GM19193 (cell line): ENCODE data around the gene CEP112.

Experiments used
- POLR2A ChIP-seq: IDR thresholded peaks from 4 replicates; pipeline ENCODE4 v1.6.1; 2011; ENCODE audit not compliant: insufficient read depth, insufficient read length; ENCODE audit errors: extremely low read depth

The CEP112 gene

GRCh38 chr17:65841089-65841488 lies 350.8 kb downstream of the CEP112 start:
- no peak for TF ChIP-seq POLR2A

GRCh38 chr17:65833214-65833613 lies 358.7 kb downstream of the CEP112 start:
- TF ChIP-seq POLR2A, result no peak

DNA sequence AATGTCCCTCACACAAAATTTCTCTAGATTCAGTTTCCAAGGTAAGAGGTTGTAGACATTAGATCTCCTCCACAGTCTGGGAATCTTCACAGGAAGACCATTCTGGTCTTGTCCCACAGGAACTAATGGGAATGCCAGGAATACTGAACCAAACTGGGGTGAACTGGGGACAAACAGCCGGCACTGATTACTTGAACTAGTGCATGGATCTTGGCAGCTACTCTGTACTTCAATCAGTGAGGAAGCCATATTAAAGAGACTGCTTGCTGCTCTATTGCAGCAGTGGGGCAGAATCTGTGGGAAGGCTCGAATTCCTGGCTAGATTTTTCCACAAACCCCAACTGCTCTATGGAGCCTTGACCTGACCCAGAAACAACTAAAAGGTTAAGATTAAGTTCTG lies 361.6 kb downstream of the CEP112 start:
- TF ChIP-seq POLR2A, result no peak

GRCh38 chr17:65824901-65825300 lies 367.0 kb downstream of the CEP112 start:
- no peak for TF ChIP-seq POLR2A

- TF ChIP-seq POLR2A, result no peak
Measured at GRCh38 chr17:65823713-65824112, 368.2 kb downstream of the CEP112 start.

DNA sequence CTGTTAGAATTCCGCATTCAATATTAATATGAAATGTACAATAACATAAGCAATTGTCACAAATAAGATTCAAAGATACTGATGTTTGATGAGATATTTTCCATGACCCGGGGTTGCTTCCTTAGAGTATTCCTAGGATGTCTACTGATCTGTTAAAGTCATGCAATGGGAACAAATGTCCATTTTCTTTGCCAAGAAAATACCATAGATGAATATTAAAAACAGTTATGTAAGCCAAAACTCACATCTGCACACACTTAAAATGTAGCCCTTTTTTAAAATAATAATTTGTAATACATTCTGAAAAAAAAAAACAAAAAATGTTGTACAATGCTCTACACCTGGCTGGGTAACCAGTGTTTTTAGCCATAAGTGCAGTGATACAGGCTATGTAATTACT lies 371.1 kb downstream of the CEP112 start:
- no peak for TF ChIP-seq POLR2A

DNA sequence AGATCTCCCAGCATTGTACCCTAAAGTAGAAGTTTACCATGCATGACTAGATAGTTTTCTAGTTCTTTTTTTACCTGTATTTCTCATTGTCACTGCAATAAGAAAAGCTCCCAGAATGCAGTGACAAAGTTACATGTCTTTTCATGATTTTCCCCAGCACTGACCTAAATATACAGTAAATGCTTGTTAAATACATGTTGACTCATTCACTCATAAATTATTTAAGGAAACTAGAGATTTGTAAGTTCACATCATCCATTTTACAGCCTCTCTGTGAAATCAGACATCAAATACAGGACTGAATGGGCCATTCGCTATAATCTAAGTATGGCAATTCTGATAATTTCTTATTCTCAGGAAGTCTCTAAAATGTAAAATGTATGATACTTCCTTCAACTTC lies 371.6 kb downstream of the CEP112 start:
- no peak for TF ChIP-seq POLR2A

GRCh38 chr17:65819810-65820209 lies 372.1 kb downstream of the CEP112 start:
- no peak for TF ChIP-seq POLR2A

- no peak for TF ChIP-seq POLR2A
Measured at GRCh38 chr17:65817951-65818350, 374.0 kb downstream of the CEP112 start.

DNA sequence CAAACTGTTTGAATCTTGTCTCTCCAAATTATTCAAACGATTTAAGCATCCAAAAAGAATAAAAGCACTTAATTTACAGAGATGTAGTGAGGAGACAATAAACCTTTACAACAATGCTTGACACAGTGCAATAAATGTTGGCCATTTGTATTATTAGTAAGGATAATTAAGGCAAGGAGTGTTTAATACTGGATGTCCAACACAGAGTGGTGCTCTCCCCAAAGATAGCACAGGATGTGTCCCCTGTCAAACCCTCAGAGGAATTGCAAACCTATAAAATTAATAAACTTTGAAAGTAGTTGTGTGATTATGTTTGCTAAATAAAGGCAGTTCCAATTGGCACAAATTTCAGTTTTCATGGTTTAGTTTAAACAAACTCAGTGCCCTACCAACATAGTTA lies 377.5 kb downstream of the CEP112 start:
- no peak for TF ChIP-seq POLR2A

GRCh38 chr17:65813306-65813705 lies 378.6 kb downstream of the CEP112 start:
- TF ChIP-seq POLR2A, result no peak

GRCh38 chr17:65811043-65811442 lies 380.9 kb downstream of the CEP112 start:
- TF ChIP-seq POLR2A, result no peak

GRCh38 chr17:65809366-65809765 lies 382.6 kb downstream of the CEP112 start:
- no peak for TF ChIP-seq POLR2A

GRCh38 chr17:65807361-65807760 lies 384.6 kb downstream of the CEP112 start:
- no peak for TF ChIP-seq POLR2A

DNA sequence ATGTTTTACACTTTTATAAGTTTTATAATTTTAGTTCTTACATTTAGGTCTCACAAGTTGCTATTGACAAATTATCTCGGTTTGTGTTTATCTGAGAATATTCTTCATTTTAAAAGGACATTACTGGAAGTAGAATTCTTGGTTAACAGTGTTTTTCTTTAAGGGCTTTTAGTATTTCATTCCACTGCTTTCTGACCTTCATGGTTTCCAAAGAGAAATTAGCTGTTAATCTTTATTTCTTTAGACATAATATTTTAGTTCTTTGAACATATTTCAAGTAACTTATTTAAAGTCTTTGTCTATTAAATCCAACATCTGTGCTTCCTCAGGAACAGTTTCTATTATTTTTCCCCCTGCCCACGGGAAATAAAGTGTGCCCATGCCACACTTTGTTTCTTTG lies 390.4 kb downstream of the CEP112 start:
- no peak for TF ChIP-seq POLR2A

- TF ChIP-seq POLR2A, result no peak
Measured at GRCh38 chr17:65800655-65801054, 391.3 kb downstream of the CEP112 start.

DNA sequence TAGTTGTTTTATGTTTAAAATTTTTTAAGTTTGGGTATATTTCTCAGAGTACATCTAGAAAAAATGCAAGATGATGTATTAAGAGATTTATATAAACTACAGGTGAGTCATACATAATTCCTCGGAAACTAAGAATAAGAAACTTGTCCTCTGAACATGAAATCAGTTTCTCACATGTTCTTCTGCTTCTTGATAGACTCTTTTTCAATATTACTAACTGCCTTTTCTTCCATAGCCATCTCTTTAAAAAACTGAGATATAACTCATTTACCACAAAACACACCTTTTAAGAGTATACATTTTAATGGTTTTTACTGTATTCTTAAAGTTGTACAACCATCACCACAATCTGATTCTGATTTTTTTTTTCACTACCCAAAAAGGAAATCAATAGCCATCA lies 392.1 kb downstream of the CEP112 start:
- no peak for TF ChIP-seq POLR2A
